ENCODE data around the gene PHYHIPL.

DNA sequence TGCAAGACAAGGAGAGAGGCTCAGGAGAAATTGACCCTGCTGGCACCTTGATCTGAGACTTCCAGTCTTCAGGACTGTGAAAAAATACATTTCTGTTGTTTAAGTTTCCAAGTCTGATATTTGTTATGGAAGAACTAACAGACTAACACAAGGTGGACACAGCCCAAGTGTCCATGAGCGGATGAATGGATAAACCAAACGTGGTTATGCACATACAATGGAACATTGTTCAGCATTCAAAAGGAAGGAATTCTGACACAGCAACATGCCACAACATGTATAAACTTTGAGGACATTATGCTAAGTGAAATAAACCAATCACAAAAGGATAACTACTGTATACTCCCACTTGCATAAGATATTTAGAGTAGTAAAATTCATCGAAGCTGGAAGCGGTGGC, 109.4 kb downstream of the PHYHIPL start:
- TF ChIP-seq, protein P1, sequence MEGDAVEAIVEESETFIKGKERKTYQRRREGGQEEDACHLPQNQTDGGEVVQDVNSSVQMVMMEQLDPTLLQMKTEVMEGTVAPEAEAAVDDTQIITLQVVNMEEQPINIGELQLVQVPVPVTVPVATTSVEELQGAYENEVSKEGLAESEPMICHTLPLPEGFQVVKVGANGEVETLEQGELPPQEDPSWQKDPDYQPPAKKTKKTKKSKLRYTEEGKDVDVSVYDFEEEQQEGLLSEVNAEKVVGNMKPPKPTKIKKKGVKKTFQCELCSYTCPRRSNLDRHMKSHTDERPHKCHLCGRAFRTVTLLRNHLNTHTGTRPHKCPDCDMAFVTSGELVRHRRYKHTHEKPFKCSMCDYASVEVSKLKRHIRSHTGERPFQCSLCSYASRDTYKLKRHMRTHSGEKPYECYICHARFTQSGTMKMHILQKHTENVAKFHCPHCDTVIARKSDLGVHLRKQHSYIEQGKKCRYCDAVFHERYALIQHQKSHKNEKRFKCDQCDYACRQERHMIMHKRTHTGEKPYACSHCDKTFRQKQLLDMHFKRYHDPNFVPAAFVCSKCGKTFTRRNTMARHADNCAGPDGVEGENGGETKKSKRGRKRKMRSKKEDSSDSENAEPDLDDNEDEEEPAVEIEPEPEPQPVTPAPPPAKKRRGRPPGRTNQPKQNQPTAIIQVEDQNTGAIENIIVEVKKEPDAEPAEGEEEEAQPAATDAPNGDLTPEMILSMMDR (IDR thresholded peaks at IDR 0.05; ENCODE audit: insufficient read depth, low read depth, low read length): no peak
- TF ChIP-seq EZH2 (IDR thresholded peaks at IDR 0.05; ENCODE audit: insufficient read depth, low read length): no peak
